WTC11 (cell line): ENCODE measurements around the gene CLEC4D. TPM values are rescaled to one million over a fixed set of nuclear protein-coding genes. Genes with fewer than 3 reads are reported as not detected.

Source experiments
- ATAC-seq: fragments of 200-7000 bp; cut with Tn5 transposase; 2 replicates; pipeline ENCODE4 v1.10.0; 2021; ENCODE audit warnings: mild to moderate bottlenecking, moderate library complexity
- CTCF ChIA-PET: fragments of 300-600 bp; sonication (Branson Sonifier 250); formaldehyde crosslinking; loops from one replicate; lab custom pipeline; 2021; ENCODE audit warnings: antibody characterized with exemption; lab: Charles Lee
- POLR2A ChIA-PET: fragments of 350-600 bp; sonication (Branson Sonifier 250); formaldehyde crosslinking; loops from one replicate; lab custom pipeline; 2021; ENCODE audit warnings: antibody characterized with exemption; lab: Charles Lee
- DNase-seq: peaks from one replicate; pipeline ENCODE4 v3.0.0; 2021; ENCODE audit warnings: low spot score
- H3K27ac Mint-ChIP-seq: 2 replicates; pipeline ENCODE4 v1.8.0; 2021; ENCODE audit warnings: mixed read lengths
- H3K27me3 Mint-ChIP-seq: 2 replicates; pipeline ENCODE4 v1.8.0; 2021; ENCODE audit warnings: low read depth, mild to moderate bottlenecking, moderate library complexity, mixed read lengths
- H3K36me3 Mint-ChIP-seq: 2 replicates; pipeline ENCODE4 v1.8.0; 2021; ENCODE audit warnings: mixed read lengths
- H3K4me1 Mint-ChIP-seq: 2 replicates; pipeline ENCODE4 v1.8.0; 2022; ENCODE audit warnings: mixed read lengths
- H3K4me3 Mint-ChIP-seq: 2 replicates; pipeline ENCODE4 v1.8.0; 2021; ENCODE audit warnings: mild to moderate bottlenecking, moderate library complexity, mixed read lengths
- H3K9me3 Mint-ChIP-seq: 2 replicates; pipeline ENCODE4 v1.8.0; 2021; ENCODE audit warnings: mixed read lengths
- ARID4B ChIP-seq: sonication (generic); formaldehyde crosslinking; IDR thresholded peaks from 2 replicates; pipeline ENCODE4 v1.8.0; 2023; ENCODE audit warnings: missing genetic modification reagents, mild to moderate bottlenecking, borderline replicate concordance
- ATF6 ChIP-seq: sonication (generic); formaldehyde crosslinking; IDR thresholded peaks from 2 replicates; pipeline ENCODE4 v1.8.1; 2023; ENCODE audit warnings: mild to moderate bottlenecking, missing genetic modification reagents
- CBFB ChIP-seq: sonication (generic); formaldehyde crosslinking; IDR thresholded peaks from 2 replicates; pipeline ENCODE4 v1.8.1; 2022; ENCODE audit warnings: mild to moderate bottlenecking, low read depth, missing genetic modification reagents
- CTCF ChIP-seq: fragments of 200-600 bp; IDR thresholded peaks from 2 replicates; pipeline ENCODE4 v1.8.0; 2022; ENCODE audit warnings: antibody characterized with exemption
- E2F1 ChIP-seq: sonication (generic); formaldehyde crosslinking; IDR thresholded peaks from 2 replicates; pipeline ENCODE4 v1.8.0; 2022; ENCODE audit warnings: mild to moderate bottlenecking, missing genetic modification reagents
- EMX1 ChIP-seq: fragments of 250-450 bp; sonication (Bioruptor Pico); IDR thresholded peaks from 2 replicates; pipeline ENCODE4 v1.8.0; 2021; ENCODE audit warnings: mild to moderate bottlenecking
- FOXJ3 ChIP-seq: sonication (generic); formaldehyde crosslinking; IDR thresholded peaks from 2 replicates; pipeline ENCODE4 v1.9.0; 2021; ENCODE audit warnings: missing genetic modification reagents, mild to moderate bottlenecking, borderline replicate concordance
- PREB ChIP-seq: sonication (generic); formaldehyde crosslinking; IDR thresholded peaks from 2 replicates; pipeline ENCODE4 v1.8.1; 2022; ENCODE audit warnings: mild to moderate bottlenecking, missing genetic modification reagents, moderate library complexity, borderline replicate concordance
- TEAD1 ChIP-seq: sonication (generic); formaldehyde crosslinking; IDR thresholded peaks from 2 replicates; pipeline ENCODE4 v1.8.0; 2022; ENCODE audit warnings: mild to moderate bottlenecking, missing genetic modification reagents
- ZNF138 ChIP-seq: sonication (generic); formaldehyde crosslinking; conservative IDR thresholded peaks from 2 replicates; pipeline ENCODE4 v1.8.1; 2022; ENCODE audit warnings: mild to moderate bottlenecking, moderate library complexity, missing genetic modification reagents
- total RNA-seq: library from RNA; stranded (reverse); gene quantifications from 3 replicates; pipeline ENCODE4 v1.2.3, GENCODE V29; 2021

CLEC4D gene
- total RNA-seq, 1 experiment from 2014 or later, result 0.09 TPM

- DNase-seq, result no peak
- H3K4me1 Mint-ChIP-seq, result peaks cover 38% of the 10 kb centered on the region
- no peak for TF ChIP-seq E2F1 (CRISPR knock-in tag)
- TF ChIP-seq TEAD1 (CRISPR knock-in tag), result no peak
- TF ChIP-seq PREB, result no peak
- TF ChIP-seq EMX1 (CRISPR knock-in tag), result no peak
- TF ChIP-seq ARID4B, result no peak
- TF ChIP-seq FOXJ3 (CRISPR knock-in tag), result no peak
- no peak for TF ChIP-seq ATF6 (CRISPR knock-in tag)
- TF ChIP-seq CBFB, result no peak
Observed at GRCh38 chr12:8561011-8561410, 47.7 kb downstream of the CLEC4D start.

GRCh38 chr12:8562310-8562709 is 49.0 kb downstream of the CLEC4D start:
- CTCF ChIA-PET, result interaction anchor here (0.5 to 1.4 kb wide), 5 partner anchors 10 to 633 kb away, joined by 3 to 11 read pairs (median 4); no protein-coding TSS in a partner anchor
- H3K27me3 Mint-ChIP-seq, result peaks cover 3% of the 10 kb centered on the region; the same call in 1 of the 2 replicates

More at GRCh38 chr12:8561011-8561410, 47.7 kb downstream of the CLEC4D start:
- Mint-ChIP-seq H3K27me3 (no peaks in the 10 kb centered on the region), H3K9me3 (peaks cover 24% of the 10 kb centered on the region), H3K36me3 (peaks cover 21% of the 10 kb centered on the region), H3K4me3 (no peak overlapping the region), H3K27ac (no peak overlapping the region)
- CTCF ChIA-PET, result interaction anchor here (1.1 kb wide), 1 partner anchor 17 kb away, joined by 3 read pairs; no protein-coding TSS in a partner anchor
- POLR2A ChIA-PET, result no interaction called here
- ATAC-seq, result no peak

More at GRCh38 chr12:8562310-8562709, 49.0 kb downstream of the CLEC4D start:
- Mint-ChIP-seq H3K4me3 (no peak overlapping the region), H3K36me3 (peaks cover 28% of the 10 kb centered on the region), H3K9me3 (peaks cover 32% of the 10 kb centered on the region), H3K27ac (no peak overlapping the region), H3K4me1 (peaks cover 35% of the 10 kb centered on the region)
- ATAC-seq (peak; percentile 59; the same call in 1 of the 2 replicates), DNase-seq (peak; percentile 42)
- 0 out of 2 replicates have a peak, but pooled peaks have one; percentile 28 for TF ChIP-seq CTCF
- TF ChIP-seq ZNF138 (CRISPR knock-in tag), result no peak
- POLR2A ChIA-PET, result no interaction called here
